Stimulated activated CD4-positive, alpha-beta T cell treated with anti-CD3 and anti-CD28 coated beads, Interleukin-1b, Interleukin-23, amount 100 ng/mL, for 4 hours (primary cell): Measurements from ENCODE around the gene NPPB.
"Not testable (repeated sequence)": the region's sequence is repeated elsewhere in the genome, so short reads cannot be mapped to it uniquely, and the experiment has no call there.

Experiments used
- DNase-seq, 2 donors: peaks; one replicate each; pipeline ENCODE4 v3.0.0-alpha.2; 2020; ENCODE audit warnings: low read depth in 2 of 2

NPPB gene

DNA sequence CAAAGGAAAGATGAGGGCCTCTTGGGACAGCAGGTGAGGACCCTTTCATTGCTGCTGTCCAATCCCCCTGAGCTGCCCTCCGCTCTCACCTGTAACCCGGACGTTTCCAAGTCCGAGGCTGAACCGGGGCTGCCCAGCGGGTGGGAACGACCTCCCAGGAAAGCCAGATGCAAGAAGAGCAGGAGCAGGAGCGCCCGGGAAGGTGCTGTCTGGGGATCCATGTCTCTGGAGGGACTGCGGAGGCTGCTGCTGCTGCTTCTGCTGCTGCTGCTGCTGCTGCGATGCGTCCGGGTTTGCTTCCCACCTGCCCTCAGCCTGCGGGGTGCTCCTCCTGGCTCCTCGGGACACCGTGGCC, at the start of gene NPPB:
TSS of gene NPPB (minus strand) at position 333 of the 355 bp plus-strand sequence. CDS start at position 221, 112 bp downstream.
- no peak for DNase-seq

DNA sequence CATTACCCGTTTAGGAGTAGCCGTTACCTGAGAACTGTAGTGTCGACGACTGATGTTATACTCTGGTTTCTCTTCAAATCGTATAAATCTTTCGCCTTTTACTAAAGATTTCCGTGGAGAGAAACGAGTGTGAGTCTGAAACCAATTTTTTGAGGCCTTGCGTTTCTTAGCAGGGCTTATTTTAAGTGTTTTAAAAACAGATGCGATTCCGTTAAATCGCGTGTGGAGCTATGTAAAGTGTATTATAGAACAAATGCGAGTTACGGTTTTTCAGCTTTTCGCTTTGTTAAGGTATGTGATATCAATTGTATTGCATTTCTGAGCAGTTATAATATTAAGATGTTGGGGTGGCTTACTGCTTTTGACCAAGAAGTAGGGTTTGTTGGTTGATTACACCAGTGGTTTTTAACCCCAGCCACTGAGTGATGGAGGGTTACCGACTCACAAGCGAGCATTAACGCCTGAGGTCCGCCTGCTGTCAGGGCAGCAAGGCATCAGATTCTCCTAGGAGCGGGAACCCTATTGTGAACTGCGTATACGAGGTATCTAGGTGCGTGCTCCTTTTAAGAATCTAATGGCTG, 49.4 kb upstream of the NPPB start:
- DNase-seq = peak in 1 of 2 donors; percentile 48

DNA sequence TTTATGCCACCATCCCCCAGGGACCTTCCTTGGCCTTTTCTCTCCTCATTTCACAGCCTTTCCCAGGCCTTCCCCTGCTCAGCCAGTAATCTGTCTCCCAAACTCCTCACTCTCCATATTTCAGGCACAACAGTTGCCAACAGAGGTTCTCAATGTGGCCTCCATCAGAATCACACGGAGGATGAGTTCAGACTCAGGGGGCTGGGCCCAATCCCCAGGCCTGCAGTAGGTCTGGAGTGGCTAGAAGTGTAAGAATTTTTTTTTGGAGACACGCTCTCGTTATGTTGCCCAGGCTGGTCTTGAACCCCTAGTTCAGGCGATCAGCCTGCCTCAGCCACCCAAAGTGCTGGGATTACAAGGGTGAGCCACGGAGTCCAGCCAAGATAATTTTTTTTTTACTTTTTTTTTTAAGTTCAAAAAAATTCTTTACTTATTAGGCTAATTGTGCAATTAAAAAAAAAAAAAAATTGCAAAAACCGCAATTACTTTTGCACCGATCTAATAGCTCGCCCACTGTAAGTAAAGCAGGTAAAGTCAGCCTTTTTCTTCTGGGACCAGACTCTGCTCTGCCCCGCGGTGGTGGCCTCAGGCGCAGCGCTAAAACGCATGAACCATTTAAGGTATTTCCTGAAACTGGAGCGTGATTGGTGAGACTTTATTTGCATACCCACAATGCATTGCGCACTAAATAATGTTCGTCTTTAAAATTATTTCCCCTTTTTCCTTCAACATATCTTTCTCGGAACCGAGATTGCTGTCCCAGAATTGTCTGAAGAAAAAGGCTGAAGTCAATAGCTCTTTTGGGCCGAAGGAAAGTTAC, 48.7 kb upstream of the NPPB start:
- peak; percentile 65 to 90 for DNase-seq

DNA sequence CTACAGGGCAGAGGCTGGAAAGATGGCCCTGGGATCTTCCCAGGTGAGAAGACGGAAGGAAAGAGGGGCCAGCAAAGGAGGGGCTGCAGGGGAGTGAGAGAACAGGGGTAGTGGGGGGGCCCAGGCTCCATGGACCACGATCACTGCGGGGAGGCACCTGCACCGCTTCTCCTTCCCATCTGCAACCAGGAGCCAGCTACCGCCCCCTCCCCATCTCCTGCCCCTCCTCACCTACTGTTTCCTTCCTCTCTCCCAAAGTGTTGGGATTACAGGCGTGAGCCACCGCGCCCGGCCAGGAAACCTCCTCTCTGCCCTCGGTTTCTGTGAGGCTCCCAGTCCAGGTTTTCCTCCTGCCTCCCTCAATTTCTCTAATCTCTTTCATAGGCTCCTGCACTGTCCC, 48.1 kb upstream of the NPPB start:
- DNase-seq = no peak

DNA sequence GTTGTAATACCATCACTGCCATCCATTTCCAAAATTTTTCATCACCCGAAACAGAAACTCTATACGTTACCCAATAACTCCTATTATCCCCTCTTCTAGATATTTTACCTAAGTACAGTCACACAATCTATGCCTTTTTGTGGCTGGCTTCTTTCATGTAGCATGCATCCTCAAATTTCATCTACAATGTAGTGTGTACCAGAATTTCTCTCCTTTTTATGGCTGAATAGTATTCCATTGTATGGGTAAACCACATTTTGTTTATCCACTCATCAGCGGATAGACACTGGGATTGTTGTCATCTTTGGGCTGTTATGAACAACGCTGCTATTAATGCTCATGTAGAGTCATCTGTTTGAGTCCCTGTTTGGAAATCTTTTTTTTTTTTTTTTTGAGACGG, 46.2 kb upstream of the NPPB start:
- no peak for DNase-seq

DNA sequence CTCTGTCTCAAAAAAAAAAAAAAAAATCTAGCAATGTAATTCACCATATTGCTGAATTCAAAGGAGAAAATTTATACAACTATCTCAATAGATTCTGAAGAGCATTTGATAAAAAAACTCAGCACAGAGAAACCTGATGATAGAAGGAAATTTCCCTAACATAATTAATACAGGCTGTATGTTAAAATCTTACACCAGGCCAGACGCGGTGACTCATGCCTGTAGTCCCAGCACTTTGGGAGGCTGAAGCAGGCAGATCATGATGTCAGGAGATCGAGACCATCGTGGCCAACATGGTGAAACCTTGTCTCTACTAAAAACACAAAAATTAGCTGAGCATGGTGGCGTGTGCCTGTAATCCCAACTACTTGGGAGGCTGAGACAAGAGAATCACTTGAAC, 45.4 kb upstream of the NPPB start:
- DNase-seq = not testable (repeated sequence)

DNA sequence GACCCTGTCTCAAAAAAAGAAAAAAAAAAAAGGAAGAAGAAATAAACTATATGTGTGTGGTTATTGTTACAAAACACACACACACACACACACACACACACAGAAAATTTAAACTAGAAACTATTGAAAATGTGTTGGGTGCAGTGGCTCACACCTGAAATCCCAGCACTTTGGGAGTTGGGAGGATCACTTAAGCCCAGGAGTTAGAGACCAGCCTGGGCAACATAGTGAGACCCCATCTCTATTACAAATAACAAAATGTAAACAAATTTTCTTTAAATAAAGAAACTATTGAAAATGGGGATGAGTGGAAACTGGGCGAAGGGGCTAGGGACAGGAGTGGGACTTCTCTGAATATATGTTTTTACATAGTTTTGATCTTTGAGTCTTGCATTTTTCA, 44.5 kb upstream of the NPPB start:
- DNase-seq = no peak

DNA sequence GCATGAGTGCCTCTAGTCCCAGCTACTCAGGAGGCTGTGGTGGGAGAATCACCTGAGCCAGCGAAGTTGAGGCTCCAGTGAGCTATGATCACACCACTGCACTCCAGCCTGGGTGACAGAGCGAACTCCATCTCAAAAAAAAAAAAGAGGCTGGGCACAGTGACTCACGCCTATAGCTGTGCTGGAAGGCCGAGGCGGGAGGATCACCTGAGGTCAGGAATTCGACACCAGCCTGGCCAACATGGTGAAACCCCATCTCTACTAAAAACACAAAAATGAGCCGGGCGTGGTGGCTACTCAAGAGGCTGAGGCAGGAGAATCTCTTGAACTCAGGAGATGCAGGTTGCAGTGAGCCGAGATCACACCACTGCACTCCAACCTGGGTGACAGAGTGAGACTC, 42.7 kb upstream of the NPPB start:
- DNase-seq = not testable (repeated sequence)

DNA sequence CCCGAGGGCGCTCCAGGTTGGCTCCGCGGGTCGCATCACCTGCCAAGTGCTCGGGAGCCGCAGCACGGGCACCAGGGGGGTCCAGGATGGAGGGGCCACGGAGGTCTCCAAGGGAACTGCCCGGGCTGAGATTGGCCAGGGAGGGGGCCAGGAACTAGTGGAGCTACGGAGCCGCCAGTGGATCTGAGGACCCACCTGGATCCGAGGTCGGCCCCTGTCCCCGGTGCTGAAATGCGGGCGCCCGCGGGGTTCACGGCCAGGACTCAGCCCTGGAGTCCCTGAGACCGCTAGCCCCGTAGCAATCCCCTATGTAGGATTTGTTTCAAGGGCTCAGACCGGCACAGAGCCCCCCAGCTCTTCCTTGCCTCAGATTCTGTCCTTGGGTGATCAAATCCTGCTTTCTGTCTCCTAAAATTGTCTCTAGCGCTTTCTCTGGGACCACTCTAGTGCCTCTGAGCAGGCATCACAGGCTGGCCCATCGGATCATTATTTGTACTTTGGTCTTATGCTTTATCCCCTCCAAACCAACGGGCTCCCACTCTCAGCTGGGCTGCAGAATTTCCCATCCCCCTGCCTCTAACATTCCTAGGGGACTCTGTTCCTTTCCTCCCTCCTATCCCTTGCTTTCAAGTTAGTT, 40.2 kb upstream of the NPPB start:
- DNase-seq = no peak

DNA sequence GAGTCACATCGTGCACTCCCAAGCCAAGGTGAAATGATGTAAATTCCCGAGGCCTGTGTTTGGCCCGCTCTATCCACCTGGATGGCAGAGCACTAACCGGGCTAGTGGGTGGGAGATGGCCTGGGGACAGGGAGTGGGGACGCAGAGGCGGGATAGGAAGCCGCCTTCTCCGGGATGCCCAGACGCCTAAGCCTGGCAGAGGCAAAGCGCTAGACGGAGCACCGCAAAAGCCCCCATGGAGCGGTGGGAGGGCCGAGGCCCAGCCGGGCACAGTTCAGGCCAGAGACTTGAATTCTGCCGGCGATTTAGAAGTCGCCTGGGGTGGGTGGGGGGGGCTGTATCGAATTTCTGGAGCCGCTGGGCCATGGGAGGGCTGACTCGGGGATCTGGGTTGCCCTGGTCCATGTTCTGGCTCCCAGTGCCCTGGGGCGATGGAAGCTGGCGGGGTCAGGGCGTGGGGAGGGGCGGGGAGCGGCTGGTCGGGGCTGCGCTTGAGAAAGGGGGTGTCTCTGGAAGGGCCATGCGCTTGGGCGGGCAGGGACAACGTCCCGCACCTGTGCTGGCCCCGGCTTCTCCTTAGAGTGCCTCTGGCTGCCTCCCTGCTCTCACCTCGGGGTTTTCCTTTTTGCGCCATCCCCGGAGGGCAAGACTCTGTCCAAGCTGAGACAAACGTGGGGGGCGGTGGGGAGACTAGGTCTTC, 39.5 kb upstream of the NPPB start:
- no peak for DNase-seq

DNA sequence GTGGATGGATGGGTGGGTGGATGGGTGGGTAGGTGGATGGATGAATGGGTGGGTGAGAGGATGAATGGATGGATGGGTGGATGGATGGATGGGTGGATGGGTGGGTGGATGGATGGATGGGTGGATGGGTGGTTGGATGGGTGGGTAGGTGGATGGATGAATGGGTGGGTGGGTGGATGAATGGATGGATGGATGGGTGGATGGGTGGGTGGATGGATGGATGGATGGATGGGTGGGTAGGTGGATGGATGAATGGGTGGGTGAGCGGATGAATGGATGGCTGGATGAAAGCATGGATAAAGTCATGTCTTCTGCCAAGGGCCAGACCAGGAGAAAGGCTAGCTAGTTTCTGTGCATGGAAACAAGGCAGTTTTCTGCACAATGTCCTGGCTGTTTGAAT, 35.8 kb upstream of the NPPB start:
- DNase-seq = not testable (repeated sequence)

DNA sequence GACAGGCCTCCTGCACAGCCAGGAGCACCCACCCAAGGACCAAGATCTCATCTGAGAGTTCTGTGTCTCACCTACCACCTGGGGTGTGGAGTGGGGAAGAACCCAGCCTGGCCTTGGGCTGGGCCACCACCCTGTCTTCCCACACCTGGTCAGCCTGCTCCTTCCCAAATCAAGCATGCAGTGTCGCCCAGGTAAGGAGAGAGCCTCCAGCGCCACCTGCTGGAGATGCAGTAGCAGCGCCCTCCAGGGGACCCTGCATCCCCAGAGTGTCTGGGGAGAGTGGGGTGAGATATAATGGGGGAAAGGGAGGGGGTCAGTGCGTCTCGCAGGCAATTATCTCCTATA, 35.1 kb upstream of the NPPB start:
- DNase-seq = peak; percentile 55 to 67

DNA sequence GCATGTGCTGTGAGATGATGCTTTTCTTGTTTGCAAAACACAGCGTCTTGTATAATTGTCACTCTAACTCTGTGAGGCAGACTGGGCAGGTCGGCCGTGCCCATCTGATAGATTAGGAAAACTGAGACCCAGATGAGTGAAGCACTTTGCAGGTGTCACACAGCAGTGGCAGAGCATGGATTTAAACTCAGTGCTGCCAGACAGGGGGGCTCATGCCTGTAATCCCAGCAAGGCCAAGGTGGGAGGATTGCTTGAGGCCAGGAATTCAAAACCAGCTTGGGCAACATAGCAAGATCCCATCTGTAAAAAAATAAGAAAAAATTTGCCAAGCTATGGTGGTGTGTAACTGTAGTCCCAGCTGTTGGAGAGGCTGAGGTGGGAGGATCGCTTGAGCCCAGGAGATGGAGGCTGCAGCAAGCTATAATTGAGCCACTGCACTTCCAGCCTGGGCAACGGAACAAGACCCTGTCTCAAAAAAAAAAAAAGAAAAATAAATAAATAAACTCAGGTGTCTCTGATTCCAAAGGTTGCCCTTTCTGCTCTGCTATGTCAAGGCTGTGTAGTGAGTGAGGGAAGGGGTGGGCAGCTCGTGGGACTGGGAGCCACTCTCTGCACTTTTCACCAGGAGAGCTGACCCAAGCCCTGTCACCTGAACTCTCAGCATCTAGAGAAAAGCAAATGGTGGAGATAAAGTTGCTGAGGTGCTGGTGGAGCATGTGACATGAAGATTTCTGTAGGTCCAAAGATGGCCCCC, 32.9 kb upstream of the NPPB start:
- no peak for DNase-seq

DNA sequence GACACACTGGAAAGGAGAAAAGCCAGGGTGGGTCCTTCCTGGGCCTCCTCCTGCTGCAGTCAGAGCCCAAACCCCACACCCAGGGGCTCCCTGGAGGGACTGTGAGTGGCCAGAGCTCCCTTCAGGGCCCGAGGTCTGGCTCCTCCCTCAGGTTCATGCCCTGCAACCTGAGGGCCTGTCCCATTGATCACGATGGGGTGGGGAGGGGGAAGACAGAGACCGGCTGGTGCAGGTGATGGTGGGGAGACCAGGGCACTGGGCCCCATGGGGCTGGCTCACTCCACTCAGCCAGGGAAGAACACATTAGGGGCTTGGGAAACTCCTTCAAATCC, 30.1 kb upstream of the NPPB start:
- no peak for DNase-seq

DNA sequence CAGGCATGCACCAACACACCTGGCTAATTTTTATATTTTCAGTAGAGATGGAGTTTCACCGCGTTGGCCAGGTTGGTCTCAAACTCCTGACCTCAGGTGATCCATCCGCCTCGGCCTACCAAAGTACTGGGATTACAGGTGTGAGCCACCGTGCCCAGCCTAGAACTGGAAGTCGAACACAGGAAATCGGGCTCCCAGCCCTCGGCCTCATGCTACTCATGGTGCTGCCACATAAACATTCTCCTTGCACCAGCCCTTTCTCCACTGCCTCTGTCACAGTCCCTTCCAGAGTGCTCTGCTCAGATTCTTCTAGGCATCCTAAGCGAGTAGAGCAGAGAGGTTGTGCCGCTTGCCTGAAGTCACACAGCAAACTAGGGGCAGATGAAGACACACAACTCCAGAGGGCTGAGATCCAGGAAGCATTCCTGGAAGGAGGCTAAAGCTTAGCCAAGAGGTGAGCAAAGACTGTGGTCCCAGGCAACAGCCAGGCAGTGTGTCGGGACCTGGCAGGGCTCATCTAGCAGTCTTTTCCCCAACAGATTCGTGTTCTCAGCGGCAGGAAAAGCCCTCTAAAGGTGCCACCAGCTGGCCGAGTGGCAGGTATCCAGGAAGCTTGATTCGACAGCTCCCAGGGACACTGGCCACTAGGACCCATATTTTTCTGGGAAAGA, 29.6 kb upstream of the NPPB start:
- DNase-seq = no peak

DNA sequence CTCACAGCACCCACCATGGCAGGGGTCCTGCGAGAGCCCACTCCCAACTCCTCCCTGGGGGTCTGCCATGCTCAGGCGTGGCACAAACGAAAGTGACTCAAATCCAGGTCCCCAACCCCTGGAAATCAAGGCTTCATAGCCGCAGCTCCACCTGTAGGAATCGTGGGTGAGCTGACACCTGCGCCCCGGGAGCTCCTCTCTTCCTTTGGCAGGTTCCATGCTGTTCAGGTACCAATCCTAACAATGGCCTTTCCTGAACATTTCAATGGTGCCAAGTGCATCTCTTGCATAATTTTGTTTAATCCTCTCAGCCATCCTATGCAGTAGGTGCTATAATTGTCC, 28.9 kb upstream of the NPPB start:
- no peak for DNase-seq

DNA sequence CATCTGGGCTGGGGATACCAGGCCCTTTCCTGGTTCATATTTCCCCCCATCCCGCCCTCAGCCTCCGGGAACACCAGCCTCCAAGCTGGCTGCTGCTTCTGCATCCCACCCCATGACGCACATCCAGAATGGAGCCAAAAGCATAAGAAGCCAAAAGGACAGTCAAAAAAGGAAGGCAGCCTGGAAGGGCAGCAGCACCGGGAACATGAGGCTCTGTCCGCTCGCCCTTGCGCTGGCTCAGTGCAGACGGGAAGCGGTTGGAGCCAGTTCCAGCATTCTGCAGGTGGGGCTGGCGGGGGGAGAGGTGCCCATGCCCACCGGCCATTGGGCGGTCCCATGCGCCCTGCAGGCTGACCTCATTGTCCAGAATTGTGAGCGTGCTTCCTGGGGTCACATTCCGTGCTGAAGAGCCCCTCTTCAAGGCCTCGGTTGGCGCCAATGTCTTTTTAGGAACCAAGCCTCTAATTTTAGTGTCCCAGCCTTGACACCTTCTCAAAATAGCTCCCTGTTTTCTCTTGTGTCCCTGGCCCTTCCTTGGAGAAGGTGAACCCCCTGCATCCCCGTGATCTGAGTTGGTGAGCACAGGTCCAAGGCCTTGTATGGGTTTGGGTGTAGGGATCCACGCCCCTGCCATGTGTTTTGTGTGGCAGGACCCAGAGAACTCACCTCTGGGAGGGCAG, 28.4 kb upstream of the NPPB start:
- no peak for DNase-seq

DNA sequence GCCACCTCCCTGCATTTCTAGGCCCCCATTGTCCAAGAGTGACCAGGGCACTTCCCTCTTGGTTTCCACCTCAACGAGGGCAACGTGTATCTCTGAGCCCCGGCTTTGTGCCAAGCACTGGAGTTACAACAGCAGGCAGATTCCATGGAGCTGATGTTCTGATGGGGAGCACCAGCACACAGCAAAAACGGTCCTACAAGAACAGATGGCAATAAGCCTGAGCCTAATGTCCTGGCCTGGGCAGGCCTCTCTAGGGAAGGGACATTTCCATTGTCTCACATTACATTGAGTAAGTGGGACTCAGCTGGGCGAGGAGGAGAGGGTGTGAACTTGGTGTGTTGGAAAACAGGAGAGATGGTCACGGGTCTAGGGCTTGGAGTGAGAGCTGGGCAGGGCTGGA, 27.2 kb upstream of the NPPB start:
- DNase-seq = no peak

DNA sequence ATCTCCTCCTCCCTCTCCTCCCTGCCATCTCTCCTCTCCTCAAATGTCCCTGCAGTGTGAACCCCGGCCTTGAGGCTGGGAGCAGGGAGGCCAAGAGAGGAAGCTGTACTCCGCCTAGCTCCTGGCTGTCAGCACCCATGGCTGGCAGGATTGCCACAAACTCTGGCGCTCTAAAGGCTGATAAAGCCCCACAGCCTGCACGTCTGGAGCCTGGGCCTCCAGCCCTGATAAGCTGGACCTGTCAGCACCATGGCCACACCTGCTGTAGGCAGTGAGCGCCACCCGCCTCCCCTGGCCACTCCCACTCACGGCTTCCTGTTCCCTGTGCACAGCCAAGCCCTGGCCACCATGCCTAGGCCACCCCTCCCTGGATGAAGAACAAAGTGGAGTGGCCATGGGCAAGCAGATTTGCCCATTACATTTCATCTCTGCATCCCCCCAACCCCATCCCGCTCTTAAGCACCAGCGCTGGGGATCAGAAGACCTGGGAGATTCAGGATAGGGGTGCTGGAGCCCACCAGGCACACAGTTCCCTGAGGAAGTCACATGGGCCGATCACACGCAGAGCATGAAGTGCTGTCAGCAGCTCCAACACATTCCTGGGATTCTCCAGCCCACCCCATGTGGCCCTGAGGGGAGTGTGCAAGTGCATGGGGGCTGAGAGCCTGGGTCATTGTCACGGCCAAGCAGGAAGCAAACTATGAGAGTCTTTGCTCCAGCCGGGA, 24.2 kb upstream of the NPPB start:
- DNase-seq = no peak

DNA sequence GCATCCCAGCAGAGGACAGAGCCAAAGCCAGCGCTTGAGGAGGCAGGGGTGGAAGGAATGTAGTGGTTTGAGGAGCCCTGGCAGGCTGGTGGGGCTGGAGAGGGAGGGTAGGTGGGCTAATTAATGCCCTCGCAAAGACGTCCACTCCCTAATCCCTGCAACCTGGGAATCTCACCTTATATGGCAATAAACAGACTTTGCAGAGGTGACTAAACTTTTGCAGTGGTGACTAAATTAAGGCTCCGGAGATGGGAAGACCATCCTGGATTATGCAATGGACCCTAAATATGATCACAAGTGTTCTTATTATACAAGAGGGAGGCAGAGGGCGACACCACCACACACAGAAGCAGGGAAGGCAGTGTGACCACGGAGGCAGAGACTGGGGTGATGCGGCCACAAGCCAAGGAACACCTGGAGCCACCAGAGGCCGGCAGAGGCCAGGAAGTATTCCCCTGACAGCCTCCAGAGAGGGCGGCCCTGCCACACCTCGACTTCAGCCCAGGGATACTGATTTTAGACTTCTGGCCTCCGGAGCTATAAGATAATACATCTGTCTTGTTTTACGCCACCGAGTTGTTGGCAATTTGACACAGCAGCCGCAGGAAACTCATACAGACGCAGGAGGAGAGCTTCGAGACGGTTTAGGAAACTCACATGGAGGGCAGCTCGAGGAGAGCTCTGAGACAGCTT, 23.1 kb upstream of the NPPB start:
- no peak for DNase-seq
